T-helper 1 cell treated with Interleukin-12 subunit alpha and Interleukin-12 subunit beta and Interleukin-4 antibody, amounts not matched to agents 30 ng/mL and 1 ng/mL, for 36 hours (primary cell): ENCODE results near the gene DNAJB1. TPM values are rescaled to one million over a fixed set of nuclear protein-coding genes. Genes with fewer than 3 reads are reported as not detected.
"Not testable (repeated sequence)": the region's sequence is repeated elsewhere in the genome, so short reads cannot be mapped to it uniquely, and the experiment has no call there.

Source experiments
- intact Hi-C: fragments of 100-400 bp; cut with micrococcal nuclease; formaldehyde crosslinking; loops from one replicate; pipeline ENCODE4 v1.15.1; 2024
- total RNA-seq: library from RNA; stranded (reverse); gene quantifications from 2 replicates; pipeline ENCODE4 v1.2.3, GENCODE V29; 2022

Gene DNAJB1
- 79.9 and 83.2 TPM in 2 replicates for total RNA-seq

DNA sequence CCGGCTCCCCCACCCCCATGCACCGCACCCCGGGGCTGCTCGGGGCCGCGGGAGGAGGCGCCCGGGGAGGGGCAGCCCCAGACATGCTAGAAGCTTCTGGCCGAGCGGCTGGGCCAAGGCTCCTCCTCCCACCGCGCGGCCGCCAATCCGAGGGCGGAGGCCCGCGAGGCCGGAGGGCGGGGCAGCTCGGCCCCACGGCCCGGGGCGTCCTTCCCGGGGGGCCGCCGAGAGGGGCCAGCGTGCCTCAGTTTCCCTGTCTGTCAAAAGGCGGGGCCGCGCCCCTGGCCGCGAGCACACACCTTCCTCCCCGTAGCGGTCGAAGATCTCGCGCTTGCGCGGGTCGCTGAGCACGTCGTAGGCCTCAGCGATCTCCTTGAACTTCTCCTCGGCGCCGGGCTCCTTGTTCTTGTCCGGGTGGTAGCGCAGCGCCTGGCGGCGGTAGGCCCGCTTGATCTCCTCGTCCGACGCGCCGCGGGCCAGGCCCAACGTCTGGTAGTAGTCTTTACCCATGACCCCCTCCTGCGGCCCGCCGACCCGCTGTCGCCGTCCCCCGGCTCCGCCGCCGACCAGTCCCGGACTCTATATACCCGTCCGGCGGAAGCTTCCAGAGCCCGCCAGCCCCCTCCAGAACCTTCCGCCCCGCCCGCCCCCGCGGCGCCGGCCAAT lies at the start of gene DNAJB1:
Gene DNAJB1, minus strand, starts transcription at position 558 of the 666 bp plus-strand sequence. Its CDS starts 48 bp downstream, at position 510.
- intact Hi-C loops, result loop anchor here (1.0 to 2.0 kb wide), 7 partner anchors 11 to 565 kb away; partner anchors contain the start of genes ASF1B, DCAF15, DDX39A and TECR

DNA sequence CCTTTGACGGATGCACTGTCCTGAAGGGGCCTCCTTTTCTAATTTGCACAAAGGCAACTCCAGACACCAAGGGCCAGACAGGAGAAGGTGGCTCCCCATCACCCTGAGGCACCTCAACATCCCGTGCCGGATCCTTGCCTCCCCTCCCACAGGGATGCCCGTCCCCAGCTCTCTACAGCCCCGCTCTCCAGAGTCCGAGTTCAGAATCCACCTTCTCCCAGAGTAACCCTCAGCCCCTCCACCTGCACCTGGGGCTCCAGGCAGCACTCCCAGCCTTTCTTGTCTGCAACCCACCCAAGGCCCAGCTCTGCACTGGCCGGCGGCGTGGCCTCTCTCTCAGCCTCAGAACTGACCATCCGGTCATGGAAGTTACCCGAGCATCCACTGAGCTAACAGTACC lies 48.9 kb upstream of the DNAJB1 start:
- intact Hi-C loops, result no loop called here

DNA sequence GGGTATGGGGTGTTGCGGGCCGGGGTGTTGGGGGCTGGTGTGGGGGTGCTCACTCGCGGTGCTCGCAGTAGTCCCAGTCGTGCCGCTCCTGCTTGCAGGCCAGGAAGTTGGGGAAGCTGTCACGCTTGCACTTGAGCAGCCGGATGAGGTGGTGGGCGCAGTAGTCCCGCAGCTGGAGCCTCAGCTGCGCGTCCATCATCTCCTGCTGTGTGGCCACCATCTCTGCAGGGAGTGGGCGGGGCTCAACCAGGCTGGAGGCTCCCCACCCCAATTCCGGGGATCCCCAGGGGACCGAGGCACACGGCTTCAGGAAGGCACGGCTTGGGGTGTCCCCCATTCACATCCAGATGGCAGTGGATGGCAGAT lies 48.5 kb upstream of the DNAJB1 start:
- intact Hi-C loops, result no loop called here

DNA sequence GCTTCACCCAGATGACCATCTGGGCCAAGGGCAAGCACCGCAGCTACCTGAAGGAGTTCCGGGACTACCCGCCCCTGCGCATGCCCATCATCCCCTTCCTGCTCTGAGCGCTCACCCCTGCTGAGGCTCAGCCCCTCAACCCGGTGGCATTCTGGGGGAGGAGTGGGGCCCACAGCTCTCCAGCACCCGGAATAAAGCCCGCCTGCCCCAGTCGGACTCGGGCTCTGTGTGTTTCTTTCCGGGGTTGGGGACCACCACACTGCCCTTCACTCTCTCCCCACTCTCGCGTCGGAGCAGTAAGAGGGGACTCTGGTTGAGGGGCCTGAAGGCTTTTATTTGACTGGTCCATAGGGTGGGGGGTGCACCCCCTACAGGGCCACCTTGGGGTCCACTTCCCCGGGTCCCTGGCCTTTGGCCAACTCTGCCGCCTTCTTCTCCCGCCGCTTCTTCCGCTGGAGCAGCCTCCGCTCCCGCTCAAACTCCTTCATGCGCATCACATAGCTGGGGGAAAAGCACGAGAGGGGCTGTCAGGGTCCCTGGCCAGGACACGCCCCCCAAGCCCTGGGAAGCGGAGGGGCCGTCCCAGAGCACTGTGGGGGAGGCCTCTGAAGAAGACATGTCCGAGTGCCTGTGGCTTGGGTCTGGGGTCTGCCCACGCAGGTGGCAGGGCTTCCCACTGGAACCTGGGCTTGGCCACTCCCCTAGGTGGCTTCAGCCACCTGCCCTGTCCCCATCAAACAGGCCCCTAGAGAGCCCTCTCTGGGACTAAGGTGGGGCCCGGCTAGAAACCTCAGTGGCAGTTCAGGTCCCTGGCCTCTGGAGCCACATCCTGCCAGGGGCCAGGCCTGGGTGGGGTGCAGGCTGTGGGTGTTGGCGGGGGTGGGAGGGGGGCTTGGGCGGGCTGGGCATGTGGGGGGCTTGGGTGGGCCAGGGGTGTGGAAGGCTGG lies 47.8 kb upstream of the DNAJB1 start:
- intact Hi-C loops, result no loop called here

DNA sequence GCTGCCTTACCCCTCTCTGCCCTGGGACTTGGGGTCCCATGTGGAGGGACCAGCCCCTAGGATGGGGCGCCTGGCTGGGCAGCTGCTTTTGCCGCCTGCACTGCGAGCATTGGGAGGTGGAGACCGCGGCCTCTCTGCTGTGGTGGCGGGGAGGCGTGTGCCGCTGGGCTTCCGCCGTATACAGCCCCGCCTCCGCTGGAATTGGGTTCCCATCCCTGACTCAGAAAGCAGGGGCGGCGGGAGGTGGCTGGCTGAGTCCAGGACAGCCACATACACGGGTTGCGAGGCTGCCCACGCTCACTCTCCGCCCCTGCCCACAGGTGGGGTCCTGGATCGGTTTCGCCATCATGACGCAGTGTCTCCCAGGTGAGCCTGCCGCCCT lies 47.1 kb upstream of the DNAJB1 start:
- intact Hi-C loops, result no loop called here

DNA sequence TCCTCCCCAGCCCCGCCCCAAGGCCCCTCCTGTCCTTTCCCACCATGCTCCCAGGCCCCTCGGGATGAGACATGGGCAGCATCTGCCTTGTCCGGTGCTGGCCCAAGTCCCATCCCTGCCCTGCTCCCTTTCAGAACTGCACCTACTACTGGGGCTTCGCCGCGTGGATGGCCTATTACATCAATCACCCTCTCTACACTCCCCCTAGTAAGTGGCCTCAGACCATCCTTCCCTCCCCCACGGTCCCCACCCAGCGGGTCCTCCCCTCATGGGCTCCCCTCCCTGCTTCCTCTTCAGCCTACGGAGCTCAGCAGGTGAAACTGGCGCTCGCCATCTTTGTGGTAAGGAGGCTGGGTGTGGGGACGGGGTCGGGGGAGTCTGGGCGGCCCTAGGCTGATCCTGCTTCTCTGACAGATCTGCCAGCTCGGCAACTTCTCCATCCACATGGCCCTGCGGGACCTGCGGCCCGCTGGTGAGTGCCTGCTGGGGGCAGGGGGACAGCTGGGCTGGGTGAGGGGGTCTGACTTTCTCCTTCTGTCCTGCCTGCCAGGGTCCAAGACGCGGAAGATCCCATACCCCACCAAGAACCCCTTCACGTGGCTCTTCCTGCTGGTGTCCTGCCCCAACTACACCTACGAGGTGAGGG lies 46.6 kb upstream of the DNAJB1 start:
- intact Hi-C loops, result not testable (repeated sequence)

DNA sequence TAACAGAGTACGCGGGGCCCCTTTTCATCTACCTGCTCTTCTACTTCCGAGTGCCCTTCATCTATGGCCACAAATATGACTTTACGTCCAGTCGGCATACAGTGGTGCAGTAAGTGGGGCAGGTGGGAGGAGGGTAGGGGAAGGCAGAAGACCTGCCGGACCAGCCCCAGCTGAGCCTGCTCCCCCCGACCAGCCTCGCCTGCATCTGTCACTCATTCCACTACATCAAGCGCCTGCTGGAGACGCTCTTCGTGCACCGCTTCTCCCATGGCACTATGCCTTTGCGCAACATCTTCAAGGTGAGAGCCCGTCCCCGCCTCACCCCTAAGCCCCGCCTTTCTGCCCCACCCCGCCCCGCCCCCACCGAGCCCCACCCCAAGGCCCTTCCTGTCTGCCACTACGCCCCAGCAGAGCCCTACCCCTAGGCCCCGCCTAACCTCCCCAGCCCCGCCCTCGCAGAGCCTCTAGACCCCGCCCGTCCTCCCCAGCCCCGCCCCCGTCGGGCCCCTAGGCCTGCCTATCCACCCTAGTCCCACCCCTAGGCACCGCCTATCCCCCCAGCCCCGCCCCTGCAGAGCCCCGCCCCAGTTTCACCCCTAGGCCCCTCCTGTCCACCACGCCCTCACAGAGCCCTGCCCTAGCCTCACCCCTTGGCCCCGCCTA lies 45.9 kb upstream of the DNAJB1 start:
- intact Hi-C loops, result no loop called here

DNA sequence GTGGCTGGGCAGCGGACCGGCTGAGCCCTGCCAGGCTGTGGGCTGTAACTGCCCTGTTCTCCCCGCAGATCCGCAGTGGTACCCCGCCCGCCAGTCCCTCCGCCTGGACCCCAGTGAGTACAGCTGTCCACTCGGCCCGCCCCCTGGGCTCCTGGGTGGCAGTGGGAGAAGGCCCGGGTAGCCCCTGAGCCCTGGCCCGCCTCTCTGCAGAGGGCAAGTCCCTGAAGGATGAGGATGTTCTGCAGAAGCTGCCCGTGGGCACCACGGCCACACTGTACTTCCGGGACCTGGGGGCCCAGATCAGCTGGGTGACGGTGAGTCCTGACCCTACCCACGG lies 45.4 kb upstream of the DNAJB1 start:
- intact Hi-C loops, result no loop called here

DNA sequence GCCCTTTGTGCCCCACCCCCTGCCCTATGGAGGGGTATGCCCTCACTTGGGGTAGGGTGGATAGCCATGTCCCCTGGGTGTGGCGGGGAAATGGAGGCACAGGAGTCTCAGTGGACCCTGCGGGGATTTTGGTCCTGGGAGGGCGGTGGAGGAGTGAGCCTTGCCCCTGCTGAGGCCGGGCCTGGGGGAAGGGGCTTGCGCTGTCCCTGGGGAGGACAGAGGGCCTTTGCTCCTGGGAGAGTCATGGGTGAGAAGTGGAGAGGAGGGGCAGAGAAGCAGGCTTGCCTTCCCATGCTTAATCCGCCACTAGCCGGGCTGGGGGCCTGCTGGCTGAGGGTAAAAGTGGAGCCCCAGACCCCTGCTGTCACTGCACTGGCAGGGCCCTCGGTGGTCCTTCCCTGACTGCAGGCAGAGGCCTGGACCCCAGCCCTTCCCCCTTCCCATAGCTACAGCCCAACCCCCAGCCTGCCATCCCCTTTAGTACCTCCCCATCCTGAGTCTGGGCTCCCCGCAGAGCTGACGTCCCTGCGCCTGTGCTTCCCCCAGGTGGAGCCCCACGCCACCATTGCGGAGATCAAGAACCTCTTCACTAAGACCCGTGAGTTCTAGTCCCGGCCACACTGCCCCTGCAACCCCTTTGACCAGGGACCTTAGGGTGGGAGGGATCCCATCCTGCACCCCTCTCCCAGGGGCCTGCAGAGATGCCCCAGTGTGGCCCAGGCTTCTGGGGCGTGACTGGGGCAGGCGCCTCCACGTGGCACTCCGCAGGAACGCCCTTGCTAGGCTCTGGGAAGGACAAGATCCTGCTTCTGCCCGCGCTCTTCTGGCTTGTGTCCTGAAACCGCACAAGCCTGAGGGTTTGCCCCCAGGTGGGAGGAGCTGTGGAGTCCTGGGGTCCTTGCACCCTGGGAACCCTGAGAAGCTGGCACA lies 44.7 kb upstream of the DNAJB1 start:
- intact Hi-C loops, result no loop called here

DNA sequence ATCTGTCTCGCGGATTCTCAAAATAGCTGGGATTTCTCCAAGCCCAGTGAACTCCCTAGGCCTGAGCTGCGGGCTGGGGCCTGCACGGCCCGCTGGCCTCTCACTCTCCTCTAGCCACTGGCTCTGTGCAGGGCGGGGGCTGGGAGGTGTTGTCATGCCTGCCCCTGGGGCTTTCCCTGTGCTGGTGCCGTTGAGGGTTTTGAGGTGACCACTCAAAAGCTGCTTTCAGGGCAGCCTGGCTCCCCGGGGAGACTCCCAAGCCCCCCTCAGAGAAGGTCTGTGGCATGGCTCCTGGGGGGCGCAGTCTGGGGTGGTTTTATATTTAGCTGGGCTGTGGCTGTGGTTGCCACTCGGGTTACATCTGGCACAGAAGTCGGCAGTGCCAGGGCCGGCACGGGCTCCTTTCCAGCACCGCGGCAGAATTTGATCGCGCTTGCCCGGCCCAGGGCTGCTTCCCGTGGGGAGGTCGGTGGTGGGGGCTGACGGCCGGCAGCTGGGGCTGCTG lies 43.7 kb upstream of the DNAJB1 start:
- intact Hi-C loops, result no loop called here

DNA sequence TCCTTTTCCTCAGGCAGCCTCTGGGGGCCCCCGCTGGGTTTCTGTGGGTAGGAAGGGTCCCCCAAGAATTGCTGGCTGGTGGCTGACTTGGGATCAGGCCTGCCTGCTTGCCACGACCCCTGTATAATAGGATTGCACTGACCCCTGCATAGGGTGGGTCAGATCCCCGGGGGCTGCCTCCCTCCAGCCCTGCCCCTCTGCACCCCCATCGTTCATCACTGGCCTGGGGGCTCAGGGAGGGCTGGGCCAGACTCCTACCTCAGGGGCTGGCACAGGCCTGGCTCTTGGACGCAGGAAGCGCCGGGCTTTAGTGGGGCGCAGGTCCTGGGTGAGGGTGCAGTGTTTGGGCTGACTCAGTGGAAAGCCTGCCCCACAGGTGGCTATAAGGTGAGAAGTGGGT lies 43.1 kb upstream of the DNAJB1 start:
- intact Hi-C loops, result no loop called here

DNA sequence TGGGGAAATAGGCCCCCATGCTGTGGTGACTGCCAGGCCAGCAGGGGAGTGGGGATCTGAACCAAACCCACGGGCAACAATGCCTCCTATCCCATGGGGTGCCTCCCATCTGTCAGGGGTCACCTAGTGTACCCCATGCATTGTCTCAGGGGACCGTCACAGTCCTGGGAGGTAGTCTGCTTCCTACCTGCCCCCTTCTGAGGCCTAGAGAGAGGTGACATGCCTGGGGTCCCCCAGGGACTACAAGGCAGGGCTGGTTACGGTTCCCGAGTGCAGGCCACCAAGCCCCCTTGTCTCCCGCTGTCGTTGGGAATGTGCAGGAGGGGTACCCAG lies 42.5 kb upstream of the DNAJB1 start:
- intact Hi-C loops, result no loop called here

DNA sequence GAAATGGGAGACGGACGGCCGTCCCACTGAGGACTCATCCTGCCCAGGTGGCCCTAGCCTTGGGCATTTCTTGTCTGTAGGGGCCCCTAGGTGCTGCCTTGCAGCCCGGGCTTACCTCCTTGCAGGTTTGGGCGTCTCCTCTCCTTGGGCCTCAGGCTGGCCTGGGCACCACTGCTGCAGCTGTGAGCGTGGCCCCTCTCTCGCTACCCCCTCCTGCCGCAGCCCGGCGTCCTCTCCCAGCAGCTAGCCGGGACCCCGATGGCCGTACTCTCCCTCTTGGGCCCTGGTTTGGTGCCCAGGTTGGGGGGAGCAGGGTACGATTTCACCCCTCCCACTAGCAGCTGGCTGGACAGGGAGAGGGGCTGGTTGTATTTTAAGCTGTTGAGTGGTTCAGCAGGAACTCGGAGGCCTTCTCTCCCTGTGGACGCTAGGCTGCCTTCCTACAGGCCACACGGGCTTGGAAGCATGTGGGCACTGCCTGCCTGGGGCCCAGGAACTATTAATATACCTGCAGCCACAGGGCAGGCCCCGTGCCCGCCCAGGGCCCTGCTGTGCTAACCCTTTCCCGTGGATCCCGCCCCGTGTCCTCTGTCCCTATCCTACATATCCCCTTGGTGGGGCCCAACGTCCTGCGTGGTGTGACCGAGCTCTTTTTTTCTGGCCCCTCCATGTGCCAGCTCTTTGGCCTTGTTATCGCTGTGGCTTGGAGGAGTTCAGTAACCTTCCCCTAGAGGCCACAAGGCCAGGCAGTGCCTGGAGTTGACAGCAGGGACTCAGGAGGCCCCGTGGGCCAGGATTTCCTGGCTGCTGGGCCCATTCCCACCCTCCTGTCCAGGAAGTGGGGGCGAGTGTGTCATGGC lies 41.9 kb upstream of the DNAJB1 start:
- intact Hi-C loops, result no loop called here

DNA sequence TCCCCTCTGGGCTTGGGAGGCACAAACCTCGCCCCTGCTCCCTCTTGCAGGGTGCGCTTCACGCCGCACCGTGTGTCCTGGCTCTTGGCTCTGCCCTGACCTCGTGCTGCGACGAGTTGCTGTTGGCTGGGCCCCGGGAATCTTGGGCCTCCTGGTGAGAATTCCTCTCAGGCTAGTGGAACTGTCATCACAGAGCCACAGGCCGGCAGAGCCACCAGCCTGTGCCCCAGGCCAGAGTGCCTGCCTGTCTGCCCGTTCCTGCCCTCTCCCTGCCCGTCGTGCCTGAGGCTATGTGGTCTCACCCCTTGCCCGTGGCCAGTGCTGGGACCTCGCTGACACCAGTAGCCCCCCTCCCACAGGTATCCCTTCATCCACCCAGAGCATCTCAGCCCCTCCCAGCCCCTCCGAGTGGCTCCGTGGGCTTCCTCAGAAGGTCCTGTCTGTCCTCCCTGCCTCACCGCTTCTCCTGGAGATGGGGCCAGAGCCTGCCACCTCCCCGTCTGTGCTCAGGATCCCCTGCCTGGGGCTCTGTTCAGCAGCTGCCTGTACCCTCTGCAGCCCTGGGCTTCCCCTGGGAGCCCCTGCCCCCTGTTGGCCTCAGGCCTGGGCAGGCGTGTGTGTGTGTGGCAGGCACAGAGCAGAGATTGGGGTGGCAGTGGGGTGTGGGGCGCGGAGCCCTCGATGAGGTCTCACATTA lies 40.3 kb upstream of the DNAJB1 start:
- intact Hi-C loops, result no loop called here

DNA sequence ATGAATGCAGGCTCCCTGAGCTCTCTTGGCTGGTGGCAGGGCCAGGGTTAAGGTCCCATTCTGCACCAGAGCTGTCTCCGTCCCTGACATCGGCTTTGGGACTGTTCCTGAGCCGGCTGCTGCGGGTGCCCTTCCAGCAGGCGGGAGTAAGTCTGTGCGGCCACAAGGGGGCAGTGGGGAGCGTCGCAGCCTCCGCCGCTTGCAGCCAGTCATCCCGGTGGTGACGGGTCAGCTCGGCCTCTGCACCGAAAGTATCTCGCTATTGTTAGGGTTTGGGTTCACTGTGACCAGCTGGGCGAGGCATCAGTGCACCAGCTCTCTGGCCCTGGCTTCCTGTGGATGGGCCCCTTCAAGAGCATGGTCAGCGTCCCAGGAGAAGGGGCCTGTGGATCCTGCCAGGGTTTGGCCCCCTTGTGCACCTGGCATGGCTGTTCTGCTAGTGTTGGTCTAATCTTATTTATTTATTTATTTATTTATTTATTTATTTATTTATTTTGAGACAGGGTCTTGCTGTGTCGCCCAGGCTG lies 38.5 kb upstream of the DNAJB1 start:
- intact Hi-C loops, result loop anchor here (1.0 to 2.0 kb wide), 3 partner anchors 16 to 130 kb away; partner anchors contain the start of genes NDUFB7 and TECR

DNA sequence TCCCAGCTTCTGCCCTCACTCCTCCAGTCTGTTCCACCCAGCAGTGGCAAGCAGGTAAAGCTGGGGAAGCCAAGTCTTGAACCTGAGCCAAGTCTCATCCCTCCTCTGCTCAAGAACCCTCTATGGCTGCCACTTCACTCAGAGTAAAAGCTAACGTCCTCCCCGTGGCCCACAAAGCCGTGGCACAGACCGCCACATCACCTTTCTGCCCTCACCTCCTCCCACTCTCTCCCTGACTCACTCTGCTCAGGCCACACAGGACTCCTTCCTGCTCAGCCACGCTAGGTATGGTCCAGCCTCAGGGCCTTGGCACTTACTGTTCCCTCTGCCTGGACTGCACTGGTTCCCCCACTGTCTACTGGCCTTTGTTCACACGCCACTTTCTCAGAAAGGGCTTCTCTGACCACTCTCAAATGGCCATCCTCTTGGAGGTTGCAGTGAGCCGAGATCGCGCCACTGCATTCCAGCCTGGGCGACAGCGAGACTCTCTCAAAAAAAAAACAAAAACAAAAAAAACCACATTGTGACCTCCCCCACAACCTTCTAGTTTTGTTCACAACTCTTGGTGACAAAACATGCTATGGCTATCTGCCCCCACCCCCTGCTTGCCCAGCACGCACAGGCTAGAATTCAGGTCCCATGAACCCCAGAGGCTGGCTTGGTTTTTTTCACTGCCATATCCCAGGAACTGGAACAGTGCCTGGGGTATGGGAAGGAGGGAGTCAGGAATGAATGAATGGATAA lies 37.9 kb upstream of the DNAJB1 start:
- intact Hi-C loops, result loop anchor here (1.0 to 2.0 kb wide), 3 partner anchors 16 to 130 kb away; partner anchors contain the start of genes NDUFB7 and TECR

DNA sequence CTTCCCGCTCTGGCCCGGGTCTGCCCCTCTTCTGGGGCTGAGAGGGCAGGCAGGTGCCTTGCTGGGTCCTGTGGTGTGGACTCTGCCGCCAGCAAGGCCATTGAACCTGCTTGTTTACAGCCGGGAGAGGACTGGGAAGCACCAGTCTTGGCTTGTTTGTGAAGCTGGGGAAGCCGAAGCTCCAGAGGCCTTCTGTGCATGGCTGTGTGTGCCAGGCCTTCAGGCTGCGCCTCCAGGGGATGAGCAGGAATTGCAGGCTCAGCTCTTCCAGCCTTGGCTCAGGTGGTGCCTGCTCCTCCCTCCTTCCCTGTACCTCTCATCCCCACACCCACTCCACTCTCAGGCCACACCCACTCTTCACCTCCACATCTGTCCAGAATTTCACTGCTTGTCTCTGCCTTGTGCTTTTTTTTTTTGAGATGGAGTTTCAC lies 36.2 kb upstream of the DNAJB1 start:
- intact Hi-C loops, result no loop called here

DNA sequence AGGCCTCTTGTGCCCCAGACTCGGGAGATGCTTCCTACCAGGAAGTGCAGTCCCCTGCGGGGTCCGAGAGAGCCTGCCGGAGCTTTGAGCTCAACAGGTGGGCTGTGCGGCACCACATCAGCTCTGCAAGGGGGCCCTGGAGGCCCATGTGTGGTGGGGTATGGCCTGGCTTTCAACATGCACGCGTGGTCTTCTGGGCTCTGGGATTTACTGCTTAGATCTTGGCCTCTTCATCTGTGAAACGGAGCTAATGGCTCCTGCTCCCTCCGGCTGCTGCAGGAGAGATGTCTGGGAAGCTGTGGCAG lies 35.7 kb upstream of the DNAJB1 start:
- intact Hi-C loops, result no loop called here
